Lower leg skin (tissue), 4 donors: Measurements from ENCODE around the gene PTGS1. TPM values are rescaled to one million over a fixed set of nuclear protein-coding genes. Genes with fewer than 3 reads are reported as not detected.

ENCODE experiments used
- DNase-seq, 2 donors: peaks; one replicate each; pipeline ENCODE4 v3.0.0-alpha.2; 2019; ENCODE audit warnings: low spot score in 2 of 2
- H3K4me3 ChIP-seq: fragments of 200-600 bp; sonication (generic); 2 replicates; pipeline ENCODE4 v1.5.1; 2017; ENCODE audit warnings: mild to moderate bottlenecking, low read depth; ENCODE audit not compliant: poor library complexity, severe bottlenecking
- CTCF ChIP-seq, 3 donors: fragments of 450-650 bp; IDR thresholded peaks; one replicate each; pipeline ENCODE4 v1.5.1; 2016; ENCODE audit warnings: antibody characterized with exemption in 3 of 3, mild to moderate bottlenecking in 3 of 3, moderate library complexity in 2 of 3
- POLR2A ChIP-seq, 2 donors: fragments of 450-650 bp; IDR thresholded peaks; one replicate each; pipeline ENCODE4 v1.6.1; 2016 to 2017; ENCODE audit warnings: antibody characterized with exemption in 2 of 2, mild to moderate bottlenecking in 1 of 2, moderate library complexity in 1 of 2
- WGBS, 2 donors: methylation state at CpG; one replicate each; pipeline ENCODE4 v1.1.5; 2018; 5-methylcytosine and 5-hydroxymethylcytosine counted together
- intact Hi-C: fragments of 100-400 bp; cut with DNase I; formaldehyde crosslinking; loops from one replicate; pipeline ENCODE4 v1.15.0; 2023; ENCODE audit warnings: low total_unique reads
- total RNA-seq, 4 donors: library from RNA; depleted of rRNA; stranded (reverse); fragments of >200 nt; gene quantifications; one replicate each; pipeline ENCODE4 v1.1.0, GENCODE V29; 2016

Gene PTGS1
- total RNA-seq, 4 donors from 2014 or later: 62.9 to 110 (median 84.8) TPM

GRCh38 chr9:122367065-122367464 lies 3.8 kb upstream of the PTGS1 start:
- WGBS, 2 donors: 93% methylated on average over 7 of the region's 7 CpGs
- TF ChIP-seq CTCF (IDR thresholded peaks at IDR 0.05) (no peak), POLR2A (IDR thresholded peaks at IDR 0.05) (no peak)
- no peak overlapping the region for H3K4me3 ChIP-seq
- intact Hi-C loops: no loop called here
- no peak for DNase-seq

- intact Hi-C loops: no loop called here
- TF ChIP-seq POLR2A (IDR thresholded peaks at IDR 0.05) (no peak), CTCF (IDR thresholded peaks at IDR 0.05) (no peak)
- no peak overlapping the region for H3K4me3 ChIP-seq
- no peak for DNase-seq
- 69 to 73% methylated on average over 6 of the region's 6 CpGs for WGBS, 2 donors
These were observed 2.9 kb upstream of the PTGS1 start for GRCh38 chr9:122367774-122368460.

- DNase-seq: no peak
- no peak overlapping the region for H3K4me3 ChIP-seq
- TF ChIP-seq POLR2A (IDR thresholded peaks at IDR 0.05) (no peak), CTCF (IDR thresholded peaks at IDR 0.05) (no peak)
- intact Hi-C loops: no loop called here
- 100% methylated on average over 1 of the region's 1 CpG; no CpG with 5 or more reads in 1 of the 2 donors for WGBS, 2 donors
These were observed 2.2 kb upstream of the PTGS1 start for GRCh38 chr9:122368642-122369041.

GRCh38 chr9:122370303-122370702 lies 521 bp upstream of the PTGS1 start:
- TF ChIP-seq CTCF (IDR thresholded peaks at IDR 0.05) (no peak), POLR2A (IDR thresholded peaks at IDR 0.05) (no peak)
- intact Hi-C loops: no loop called here
- DNase-seq: no peak
- H3K4me3 ChIP-seq: no peak overlapping the region
- 71 to 73% methylated on average over 5 of the region's 5 CpGs for WGBS, 2 donors

GRCh38 chr9:122371846-122372245 lies 1.0 kb downstream of the PTGS1 start:
- DNase-seq: no peak
- WGBS, 2 donors: 85 to 90% methylated on average over 8 of the region's 8 CpGs
- no peak overlapping the region for H3K4me3 ChIP-seq
- TF ChIP-seq CTCF (IDR thresholded peaks at IDR 0.05) (no peak), POLR2A (IDR thresholded peaks at IDR 0.05) (no peak)
- intact Hi-C loops: no loop called here
